ENCODE results near the gene POLE. TPM values are rescaled to one million over a fixed set of nuclear protein-coding genes. Genes with fewer than 3 reads are reported as not detected.

POLE gene
- total RNA-seq, 1 experiment from 2014 or later: 96.1 TPM

DNA sequence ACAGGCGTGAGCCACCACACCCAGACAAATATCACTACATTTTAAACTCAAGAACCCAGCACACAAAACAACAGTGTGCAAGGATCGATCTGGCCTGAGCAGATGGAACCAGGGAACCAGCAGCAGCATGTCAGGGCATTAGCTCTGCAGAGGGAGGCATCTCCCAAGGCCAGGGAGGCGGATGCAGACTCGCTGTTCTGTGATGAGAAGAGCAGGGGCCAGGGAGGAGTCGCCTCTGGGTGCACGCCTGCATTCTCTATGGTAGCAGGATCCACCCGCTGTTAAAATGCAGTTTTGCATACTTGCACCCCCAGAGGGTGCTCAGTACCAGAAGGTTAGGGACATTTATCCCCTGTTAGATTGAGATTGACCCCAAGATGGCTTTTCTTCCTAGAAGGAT, 41.4 kb upstream of the POLE start:
- TF ChIP-seq, protein P1, sequence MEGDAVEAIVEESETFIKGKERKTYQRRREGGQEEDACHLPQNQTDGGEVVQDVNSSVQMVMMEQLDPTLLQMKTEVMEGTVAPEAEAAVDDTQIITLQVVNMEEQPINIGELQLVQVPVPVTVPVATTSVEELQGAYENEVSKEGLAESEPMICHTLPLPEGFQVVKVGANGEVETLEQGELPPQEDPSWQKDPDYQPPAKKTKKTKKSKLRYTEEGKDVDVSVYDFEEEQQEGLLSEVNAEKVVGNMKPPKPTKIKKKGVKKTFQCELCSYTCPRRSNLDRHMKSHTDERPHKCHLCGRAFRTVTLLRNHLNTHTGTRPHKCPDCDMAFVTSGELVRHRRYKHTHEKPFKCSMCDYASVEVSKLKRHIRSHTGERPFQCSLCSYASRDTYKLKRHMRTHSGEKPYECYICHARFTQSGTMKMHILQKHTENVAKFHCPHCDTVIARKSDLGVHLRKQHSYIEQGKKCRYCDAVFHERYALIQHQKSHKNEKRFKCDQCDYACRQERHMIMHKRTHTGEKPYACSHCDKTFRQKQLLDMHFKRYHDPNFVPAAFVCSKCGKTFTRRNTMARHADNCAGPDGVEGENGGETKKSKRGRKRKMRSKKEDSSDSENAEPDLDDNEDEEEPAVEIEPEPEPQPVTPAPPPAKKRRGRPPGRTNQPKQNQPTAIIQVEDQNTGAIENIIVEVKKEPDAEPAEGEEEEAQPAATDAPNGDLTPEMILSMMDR (conservative IDR thresholded peaks at IDR 0.05; ENCODE audit: low read depth, low read length): no peak
- TF ChIP-seq EZH2phosphoT487 (IDR thresholded peaks at IDR 0.05; ENCODE audit: borderline replicate concordance, low read length): no peak
- no peak for TF ChIP-seq EZH2 (IDR thresholded peaks at IDR 0.05; ENCODE audit: low read length, unreplicated experiment)
- Histone ChIP-seq H2AFZ (ENCODE audit: low read length) (no peak overlapping the region), H3K36me3 (ENCODE audit: low read depth, low read length) (peaks cover 66% of the 10 kb centered on the region), H4K20me1 (ENCODE audit: low read length) (peaks cover 6% of the 10 kb centered on the region; the same call in 1 of the 2 replicates), H3K4me2 (ENCODE audit: low read length) (no peak overlapping the region), H3K9me2 (replicated peaks; ENCODE audit: low read length) (no peaks in the 10 kb centered on the region), H3F3A (ENCODE audit: low read length, unreplicated experiment) (peaks cover 11% of the 10 kb centered on the region), H3K9me3 (ENCODE audit: low read length) (no peaks in the 10 kb centered on the region), H3K27ac (ENCODE audit: low read length) (no peak overlapping the region), H3K79me2 (ENCODE audit: low read length) (no peaks in the 10 kb centered on the region; the same call in 1 of the 2 replicates), H3K4me3 (ENCODE audit: low read length) (no peak overlapping the region), H3K27me3 (ENCODE audit: low read length) (no peaks in the 10 kb centered on the region), H3K9ac (ENCODE audit: low read length) (no peak overlapping the region), H3K4me1 (ENCODE audit: insufficient read depth, low read length) (no peaks in the 10 kb centered on the region)
- intact Hi-C loops (cut with micrococcal nuclease): no loop called here
- DNase-seq (no peak), ATAC-seq (no peak)
- no TSS peak for BruUV-seq (replicated peaks)
- CTCF ChIA-PET: no interaction called here
- POLR2A ChIA-PET (ENCODE audit: unreplicated experiment): no interaction called here

DNA sequence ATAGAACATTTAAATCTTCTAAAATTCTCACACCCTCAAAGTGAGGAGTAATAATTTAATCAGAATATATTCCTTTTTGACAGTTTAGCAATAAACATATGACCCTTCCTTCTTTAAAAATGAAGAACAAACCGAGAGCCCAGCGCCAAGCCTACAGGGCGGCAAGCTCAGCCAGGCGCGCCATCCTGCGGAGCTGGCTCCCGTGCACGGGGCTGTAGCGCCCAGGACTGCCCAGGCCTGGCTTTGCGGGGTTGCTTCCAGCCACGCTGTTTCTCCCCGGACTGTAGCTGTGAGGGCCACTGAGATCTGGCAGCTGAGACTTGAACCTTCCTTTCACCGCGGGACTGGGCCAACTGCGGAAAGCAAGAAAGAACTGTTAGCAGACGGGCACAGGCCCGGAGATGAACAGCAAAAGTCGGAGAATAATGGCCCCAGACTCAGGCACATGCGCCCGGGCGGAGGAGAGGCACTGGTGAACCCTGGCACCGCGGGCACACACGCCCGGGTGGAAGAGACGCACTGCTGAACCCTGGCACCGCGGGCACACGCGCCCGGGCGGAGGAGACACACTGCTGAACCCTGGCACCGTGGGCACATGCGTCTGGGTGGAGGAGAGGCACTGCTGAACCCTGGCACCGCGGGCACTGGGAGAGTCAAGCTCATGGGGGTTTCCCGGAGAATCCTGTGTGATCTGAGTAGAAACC, 40.1 kb upstream of the POLE start:
- ATAC-seq: no peak
- H3F3A ChIP-seq (ENCODE audit: low read length, unreplicated experiment): peaks cover 11% of the 10 kb centered on the region

More for the DNA sequence above, 40.1 kb upstream of the POLE start:
- Histone ChIP-seq H3K4me3 (ENCODE audit: low read length) (no peak overlapping the region), H3K9ac (ENCODE audit: low read length) (no peak overlapping the region), H3K27me3 (ENCODE audit: low read length) (no peaks in the 10 kb centered on the region), H3K4me1 (ENCODE audit: insufficient read depth, low read length) (no peaks in the 10 kb centered on the region), H4K20me1 (ENCODE audit: low read length) (peaks cover 9% of the 10 kb centered on the region; the same call in 1 of the 2 replicates), H3K9me3 (ENCODE audit: low read length) (no peaks in the 10 kb centered on the region), H3K36me3 (ENCODE audit: low read depth, low read length) (peaks cover 72% of the 10 kb centered on the region), H3K4me2 (ENCODE audit: low read length) (no peak overlapping the region), H3K9me2 (replicated peaks; ENCODE audit: low read length) (no peaks in the 10 kb centered on the region), H2AFZ (ENCODE audit: low read length) (no peak overlapping the region), H3K27ac (ENCODE audit: low read length) (no peak overlapping the region), H3K79me2 (ENCODE audit: low read length) (no peaks in the 10 kb centered on the region; the same call in 1 of the 2 replicates)
- no peak for DNase-seq
- TF ChIP-seq, protein P1 (conservative IDR thresholded peaks at IDR 0.05; ENCODE audit: low read depth, low read length): no peak
- TF ChIP-seq EZH2phosphoT487 (IDR thresholded peaks at IDR 0.05; ENCODE audit: borderline replicate concordance, low read length): no peak
- no peak for TF ChIP-seq EZH2 (IDR thresholded peaks at IDR 0.05; ENCODE audit: low read length, unreplicated experiment)
- CTCF ChIA-PET: no interaction called here
- intact Hi-C loops (cut with micrococcal nuclease): no loop called here
- POLR2A ChIA-PET (ENCODE audit: unreplicated experiment): no interaction called here
- no TSS peak for BruUV-seq (replicated peaks)
